GM21515 (cell line): Measurements from ENCODE around the gene PFN3.
"Not testable (repeated sequence)": the region's sequence is repeated elsewhere in the genome, so short reads cannot be mapped to it uniquely, and the experiment has no call there.

Experiments used
- ATAC-seq: cut with Tn5 transposase; IDR thresholded peaks from one replicate; pipeline ENCODE4 v1.9.1; 2021; ENCODE audit not compliant: unreplicated experiment

PFN3 gene

DNA sequence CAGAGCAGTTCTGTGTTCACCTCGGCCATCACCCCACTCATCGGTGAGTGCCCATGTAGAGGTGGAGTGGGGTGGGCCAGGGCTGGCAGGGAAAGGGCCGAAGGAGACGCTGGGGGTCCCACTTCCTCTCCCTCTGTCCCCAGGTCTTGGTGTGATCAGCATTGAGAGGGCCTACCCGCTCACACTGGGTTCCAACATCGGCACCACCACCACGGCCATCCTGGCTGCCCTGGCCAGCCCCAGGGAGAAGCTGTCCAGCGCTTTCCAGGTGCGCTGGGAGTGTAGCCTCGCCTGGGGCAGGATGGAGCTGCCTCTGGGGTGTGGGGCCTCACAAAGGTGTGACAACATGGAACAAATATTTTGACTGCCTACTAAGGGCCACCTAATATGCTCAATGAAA lies 3.7 kb downstream of the PFN3 start:
- ATAC-seq, result no peak

DNA sequence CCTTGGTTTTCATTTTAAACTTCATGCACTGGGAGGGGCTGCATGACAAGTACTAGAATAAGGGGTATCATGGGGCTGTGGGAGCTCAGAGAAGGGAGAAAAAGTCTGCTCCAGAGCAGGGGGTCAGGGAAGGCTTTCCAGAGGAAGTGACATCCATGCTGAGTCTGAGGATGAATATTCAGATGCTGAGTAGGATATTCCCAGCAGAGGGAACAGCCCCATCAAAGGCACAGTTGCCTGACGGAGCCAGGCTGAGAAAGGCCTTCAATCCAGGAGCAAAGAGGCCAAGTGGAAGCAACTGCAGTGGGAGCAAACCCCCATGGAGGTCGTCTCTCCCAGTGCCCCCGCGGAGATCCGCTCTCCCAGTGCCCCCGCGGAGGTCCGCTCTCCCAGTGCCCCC lies 4.4 kb downstream of the PFN3 start:
- no peak for ATAC-seq

DNA sequence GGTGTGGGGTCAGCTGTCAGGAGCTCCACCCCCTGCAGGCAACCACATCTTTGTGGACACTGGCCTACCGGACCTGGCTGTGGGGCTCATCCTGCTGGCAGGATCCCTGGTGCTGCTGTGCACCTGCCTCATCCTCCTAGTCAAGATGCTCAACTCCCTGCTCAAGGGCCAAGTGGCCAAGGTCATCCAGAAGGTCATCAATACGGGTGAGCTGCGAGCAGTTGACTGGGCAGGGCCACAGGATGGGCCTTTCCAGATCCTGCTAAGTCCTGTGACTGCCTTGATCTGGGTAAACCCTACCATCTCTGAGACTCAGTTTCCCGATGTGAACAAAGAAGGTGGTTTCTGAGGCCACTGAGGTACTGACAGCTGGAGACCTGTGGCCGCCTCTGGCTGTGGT lies 6.5 kb downstream of the PFN3 start:
- no peak for ATAC-seq

DNA sequence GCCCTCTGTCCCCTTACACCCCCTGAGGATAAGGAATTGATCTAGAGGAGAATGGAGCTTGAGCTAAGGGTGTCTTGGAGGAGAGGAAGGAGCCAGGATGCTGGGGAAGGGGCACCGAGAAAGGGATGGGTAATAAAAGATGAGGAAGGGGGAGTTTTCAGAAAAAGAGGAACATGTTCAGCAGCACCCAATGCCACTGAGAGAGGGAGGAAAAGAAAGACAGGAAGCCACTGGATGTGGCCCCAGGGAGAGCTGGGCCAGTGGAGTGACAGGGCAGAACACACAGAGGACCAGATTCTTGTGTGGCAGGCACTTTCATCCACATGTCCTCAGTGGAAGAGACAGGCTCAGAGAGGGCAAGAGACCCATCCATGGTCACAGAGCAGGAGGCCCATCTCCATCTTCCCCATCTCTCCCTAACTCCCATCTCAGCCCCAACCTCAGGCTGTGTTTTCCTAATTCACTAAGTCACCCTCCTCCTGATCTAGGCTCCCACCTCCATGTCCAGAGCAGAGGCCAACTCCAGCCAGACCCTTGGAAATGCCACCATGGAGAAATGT lies 7.2 kb downstream of the PFN3 start:
- no peak for ATAC-seq

DNA sequence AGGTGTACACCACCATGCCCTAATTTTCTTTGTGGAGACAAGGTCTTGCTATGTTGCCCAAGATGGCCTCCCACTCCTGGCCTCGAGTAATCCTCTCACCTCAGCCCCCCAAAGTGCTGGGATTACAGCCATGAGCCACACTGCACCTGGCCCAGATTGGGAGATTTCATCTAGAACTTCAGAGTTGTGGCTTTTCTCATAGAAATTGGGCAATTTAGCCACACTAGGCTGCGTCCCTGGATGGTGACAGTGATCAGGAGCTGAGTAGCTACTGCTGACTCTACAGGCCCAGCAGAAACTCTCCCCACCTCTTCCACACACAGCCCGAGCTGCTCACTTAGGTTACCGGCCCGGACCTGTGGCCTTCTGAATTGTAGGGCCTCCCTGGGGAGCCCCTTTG lies 7.7 kb downstream of the PFN3 start:
- no peak for ATAC-seq

DNA sequence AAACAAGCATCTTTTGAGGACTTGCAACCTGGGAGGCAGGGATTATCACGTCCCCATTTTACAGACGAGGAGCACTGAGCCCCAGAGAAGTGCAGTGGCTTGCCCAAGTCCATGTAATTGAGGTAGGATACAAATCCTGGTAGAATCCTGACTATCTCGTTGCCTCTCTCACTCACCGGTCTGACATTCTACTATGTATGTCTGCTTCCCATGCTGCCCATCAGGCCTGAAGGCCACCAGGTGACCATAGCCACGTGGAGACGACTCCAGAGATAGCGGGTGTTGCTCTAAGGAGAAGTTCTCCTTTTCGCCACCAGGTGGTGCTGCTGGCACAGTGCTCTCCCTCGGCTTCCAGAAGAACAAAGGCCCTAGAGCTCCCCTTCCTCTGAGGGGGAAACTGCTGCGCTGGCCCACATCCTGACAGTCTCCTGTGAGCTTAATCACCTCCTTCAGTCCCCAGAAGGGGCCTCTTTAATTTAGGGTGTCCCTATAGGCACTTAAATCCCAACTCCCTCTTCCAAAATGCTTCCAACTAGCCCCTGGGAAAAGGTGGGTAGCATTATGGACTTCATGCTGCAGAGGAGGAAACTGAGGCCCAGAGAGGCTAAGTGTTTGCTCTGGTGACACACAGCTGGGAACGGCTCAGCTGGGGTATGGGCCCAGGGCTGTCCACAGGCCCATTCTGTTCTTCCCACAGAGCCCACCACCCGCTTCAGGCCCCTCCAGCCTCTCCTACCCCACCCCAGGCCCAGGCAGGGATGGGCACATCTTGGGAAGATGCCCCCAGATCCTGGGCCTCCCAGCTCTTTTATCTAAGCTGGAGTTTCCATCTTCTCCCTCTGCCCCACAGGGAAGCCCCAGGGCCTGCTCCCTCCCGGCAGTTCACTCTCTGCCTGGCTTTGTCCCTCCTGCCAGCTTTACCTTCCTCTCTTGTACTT lies 9.8 kb downstream of the PFN3 start:
- ATAC-seq, result peak; percentile 46

DNA sequence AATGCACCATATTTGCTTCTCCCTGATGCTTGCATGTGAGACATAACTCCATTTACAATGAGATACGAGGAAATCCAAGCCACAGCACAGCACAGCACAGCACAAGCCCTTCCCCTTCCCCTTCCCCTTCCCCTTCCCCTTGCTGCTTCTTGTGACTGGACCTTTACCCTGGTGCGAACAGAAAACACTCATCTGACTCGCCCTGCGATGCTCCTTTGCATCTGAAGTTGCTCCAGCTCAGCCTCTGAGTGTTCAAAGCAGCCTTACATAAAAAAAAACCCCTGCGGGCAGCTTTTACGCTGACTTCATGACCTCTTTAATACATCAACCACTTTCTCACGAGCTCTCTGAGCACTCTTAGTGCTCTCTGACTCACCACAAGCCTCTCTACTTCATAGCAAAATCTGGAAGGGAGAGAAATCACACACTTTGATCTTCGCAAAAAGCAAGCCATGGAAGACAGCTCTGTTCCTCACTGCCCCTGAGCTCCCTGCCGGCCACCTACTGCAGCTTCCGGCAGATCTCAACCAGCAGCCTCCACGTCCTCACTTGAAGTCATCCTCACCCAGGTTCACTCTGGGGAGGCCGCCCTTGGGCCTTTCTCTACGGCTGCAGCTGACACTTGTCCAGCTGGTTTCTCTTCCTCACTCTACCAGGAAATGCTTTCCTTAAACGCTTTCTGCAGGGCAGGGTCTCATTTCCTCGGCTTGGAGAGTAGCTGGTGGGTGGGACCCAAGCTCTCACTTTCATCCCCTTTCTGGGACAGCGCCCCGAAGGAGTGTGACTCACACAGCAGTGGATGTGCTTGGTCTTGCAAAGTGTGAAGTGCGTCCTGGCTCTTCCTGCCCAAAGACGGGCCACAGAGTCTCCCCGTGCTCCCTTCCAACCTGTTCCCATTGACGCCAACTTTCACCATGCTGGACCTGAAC lies 11.0 kb downstream of the PFN3 start:
- ATAC-seq, result no peak

DNA sequence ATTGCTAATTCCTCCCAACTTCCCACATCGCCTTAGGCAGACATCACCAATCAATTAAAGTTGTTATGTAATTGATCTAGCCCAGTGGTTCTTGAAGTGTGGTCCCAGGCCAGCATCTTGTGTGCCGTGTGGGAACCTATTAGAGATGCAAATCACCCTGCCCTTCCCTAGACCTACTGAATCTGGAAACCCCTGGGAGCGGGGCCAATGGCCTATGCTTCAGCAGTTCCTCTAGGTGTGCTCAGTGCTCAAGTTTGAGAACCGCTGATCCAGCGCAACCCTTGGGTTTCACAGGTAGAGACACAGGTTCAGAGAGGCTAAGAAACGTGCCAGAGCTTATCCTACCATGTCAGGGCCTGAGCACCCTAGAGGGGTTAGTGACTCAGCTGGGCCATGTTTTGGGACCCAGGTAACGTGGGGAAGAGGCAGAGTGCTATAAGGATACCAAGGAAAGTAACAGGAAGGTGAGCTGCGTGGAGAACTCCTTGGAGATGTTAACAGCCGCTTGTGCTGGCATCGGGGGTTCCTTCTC lies 11.9 kb downstream of the PFN3 start:
- ATAC-seq, result no peak

DNA sequence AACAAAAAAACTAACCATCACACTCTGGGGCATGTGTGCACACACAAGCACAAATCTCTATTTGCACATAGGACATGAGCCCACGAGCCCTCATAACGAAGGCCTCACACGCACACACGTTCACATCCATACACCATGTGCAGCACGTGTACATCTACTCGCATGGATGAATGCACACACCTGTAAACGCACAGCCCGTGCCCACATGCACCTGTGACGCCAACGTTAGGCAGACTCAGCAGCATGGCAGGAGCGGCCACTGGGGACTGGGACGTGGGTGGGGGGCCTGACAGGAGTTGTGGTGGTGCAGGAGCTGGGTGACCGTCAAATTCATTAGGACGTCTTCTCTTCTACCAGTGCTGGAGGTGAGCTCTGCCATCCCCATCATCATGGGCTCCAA lies 13.1 kb downstream of the PFN3 start:
- ATAC-seq, result no peak

DNA sequence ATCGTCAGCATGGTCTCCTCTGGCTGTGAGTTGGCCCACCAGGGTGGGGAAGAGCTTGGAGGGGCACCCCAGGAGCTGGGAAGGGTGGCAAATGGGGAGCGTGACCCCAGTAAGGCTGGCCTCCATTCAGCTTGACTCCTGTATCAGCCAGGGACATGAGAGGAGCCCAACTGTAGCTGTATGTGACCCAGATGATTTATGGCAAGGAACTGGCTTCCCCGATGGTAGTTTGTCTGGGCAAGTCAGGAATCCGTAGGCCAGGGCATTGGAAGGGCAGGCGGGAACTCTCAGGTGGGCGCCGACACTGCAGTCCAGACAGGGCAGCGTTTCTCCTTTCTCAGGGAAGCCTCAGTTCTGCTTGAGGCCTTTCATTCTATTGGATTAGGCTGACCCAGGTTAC lies 13.9 kb downstream of the PFN3 start:
- ATAC-seq, result no peak

DNA sequence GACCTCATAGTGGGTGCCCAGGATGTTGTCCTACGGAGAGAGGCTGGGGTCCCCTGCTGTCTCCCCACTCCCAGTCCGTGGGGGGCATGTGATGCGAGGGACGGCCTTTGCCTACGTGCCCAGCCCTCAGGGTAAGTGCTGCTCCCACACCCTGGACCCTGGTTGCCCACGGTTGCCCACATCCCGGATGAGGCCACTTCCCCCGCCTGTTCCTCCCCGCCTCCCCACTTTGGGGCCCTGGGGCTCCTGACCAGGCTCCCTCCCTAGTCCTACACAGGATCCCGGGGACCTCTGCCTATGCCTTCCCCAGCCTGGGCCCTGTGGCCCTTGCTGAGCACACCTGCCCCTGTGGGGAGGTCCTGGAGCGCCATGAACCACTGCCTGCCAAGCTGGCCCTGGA lies 14.7 kb downstream of the PFN3 start:
- ATAC-seq, result no peak

DNA sequence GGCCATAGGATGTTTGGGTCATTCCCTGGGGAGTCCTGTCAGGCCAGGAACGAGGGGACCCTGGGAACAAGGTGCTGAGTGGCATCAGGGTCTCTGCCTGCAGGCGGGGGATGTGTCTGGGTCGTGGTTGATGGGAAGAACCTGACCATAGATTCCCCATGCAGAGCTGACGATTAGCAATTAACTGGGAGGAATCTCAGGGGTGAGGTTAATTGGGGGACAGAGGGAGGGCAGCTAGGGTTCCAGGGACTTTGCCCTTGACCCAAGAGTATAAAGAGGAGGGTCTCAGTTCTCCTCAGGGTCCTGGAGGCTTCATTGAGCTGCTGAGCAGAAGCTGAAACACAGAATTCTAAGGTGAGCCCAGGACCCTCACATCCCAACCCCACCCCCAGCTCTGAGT lies 16.3 kb downstream of the PFN3 start, which contains the start of gene SLC34A1:
Gene SLC34A1 (plus strand): TSS at position 301 of the 400 bp plus-strand sequence. CDS start 1,308 bp downstream, outside the sequence.
- no peak for ATAC-seq

DNA sequence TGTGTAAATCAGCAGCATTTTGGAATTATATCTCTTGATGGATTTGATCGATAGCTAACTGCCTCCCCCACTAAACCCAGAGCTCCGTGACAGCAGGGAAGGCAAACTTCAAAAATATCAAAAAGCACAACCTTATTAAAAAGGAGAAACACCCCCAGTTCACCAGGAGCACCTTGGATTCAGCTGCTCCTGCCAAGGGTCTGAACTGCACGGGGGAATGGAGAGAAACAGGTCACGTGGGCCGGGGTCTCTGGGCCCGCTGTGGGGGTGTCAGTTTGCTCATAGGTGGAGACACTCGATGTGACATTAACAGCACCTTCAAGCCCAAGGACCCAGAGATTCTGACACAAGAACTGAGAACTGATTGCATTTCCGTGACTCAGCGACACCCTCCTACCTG lies 17.3 kb downstream of the PFN3 start:
- no peak for ATAC-seq

DNA sequence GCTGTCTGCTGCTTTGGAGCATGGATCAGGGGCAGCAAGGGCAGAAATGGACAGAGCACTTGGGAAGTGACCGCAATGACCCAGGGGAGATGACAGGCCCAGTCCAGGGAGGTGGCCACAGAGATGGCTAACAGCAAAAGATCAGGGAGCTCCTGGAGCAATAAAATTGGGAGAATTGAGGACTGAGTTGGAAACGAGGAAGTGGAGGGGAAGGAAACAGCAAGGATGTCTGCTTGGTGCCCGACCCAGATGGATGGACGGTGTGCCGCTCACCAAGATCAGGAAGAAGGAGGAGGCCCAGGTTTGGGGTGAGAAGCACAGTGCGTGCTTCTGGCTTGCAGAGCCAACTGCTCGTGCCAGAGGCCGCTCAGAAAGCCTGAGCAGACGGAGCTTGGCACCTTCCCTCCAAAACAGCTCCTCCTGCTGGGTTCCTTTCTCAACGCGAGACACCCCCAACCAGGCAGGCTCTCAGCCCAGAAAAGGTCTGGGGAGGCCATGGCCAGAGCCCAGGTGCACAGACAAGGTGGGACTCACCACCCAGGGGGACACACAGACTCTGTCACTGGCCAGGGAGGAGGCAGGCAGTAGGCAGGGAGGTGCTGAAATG lies 17.9 kb downstream of the PFN3 start:
- no peak for ATAC-seq

DNA sequence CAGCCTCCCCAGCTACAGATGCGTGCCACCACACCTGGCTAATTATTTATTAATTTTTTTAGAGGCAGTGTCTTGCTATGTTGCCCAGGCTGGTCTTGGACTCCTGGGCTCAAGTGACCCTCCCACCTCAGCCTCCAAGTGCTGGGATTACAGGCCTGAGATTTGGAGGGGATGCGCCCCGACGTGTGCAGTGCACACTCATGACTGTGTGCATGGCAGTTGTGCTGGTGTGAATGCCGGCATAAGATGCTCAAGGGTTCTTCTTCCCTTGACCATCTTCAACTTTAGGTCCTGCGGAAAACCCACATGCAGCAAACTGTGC lies 19.7 kb downstream of the PFN3 start:
- ATAC-seq, result no peak

DNA sequence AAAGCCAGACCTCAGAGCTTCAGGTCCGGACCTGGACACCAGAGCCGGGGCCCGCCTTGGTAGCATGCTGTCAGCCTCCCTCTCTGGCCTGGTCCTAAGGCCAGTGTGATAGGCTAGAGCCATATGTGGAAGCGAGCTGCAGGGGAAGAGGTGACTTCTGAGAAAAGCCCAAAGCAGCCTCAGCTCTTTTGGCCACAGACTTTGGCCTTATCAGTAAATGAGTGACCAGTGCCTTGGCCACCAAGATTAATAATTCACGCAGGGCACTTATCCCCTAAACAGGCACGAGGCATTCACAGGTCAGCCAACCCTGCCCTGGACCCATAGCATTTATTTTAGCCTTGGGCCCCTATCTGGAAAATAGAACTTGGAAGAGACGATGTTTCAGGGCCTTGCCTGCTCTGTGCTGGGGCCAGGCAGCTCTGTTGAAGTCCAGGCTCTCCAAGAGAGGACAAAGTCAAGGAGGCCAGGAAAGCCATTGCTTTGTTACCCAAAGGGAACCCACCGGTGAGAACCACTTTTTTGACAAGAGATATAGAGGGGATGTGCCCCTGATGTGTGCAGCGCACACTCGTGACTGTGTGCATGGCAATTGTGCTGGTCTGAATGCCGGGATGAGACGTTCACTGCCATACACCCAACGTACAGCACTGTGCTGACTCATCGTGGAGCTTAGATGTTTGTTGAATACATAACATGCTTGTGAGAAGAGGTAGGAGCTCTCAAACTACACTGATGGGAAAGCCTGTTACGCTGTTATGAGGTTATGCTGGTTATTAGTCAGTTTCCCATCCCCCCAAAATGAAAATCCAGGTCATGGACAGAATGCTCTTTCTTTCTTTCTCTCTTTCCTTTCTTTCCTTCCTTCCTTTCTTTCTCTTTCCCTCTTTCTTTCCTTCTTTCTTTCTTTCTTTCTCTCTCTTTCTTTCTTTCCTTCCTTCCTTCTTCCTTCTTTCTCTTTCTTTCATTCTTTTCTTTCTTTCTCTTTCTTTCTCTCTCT lies 21.3 kb downstream of the PFN3 start:
- no peak for ATAC-seq

DNA sequence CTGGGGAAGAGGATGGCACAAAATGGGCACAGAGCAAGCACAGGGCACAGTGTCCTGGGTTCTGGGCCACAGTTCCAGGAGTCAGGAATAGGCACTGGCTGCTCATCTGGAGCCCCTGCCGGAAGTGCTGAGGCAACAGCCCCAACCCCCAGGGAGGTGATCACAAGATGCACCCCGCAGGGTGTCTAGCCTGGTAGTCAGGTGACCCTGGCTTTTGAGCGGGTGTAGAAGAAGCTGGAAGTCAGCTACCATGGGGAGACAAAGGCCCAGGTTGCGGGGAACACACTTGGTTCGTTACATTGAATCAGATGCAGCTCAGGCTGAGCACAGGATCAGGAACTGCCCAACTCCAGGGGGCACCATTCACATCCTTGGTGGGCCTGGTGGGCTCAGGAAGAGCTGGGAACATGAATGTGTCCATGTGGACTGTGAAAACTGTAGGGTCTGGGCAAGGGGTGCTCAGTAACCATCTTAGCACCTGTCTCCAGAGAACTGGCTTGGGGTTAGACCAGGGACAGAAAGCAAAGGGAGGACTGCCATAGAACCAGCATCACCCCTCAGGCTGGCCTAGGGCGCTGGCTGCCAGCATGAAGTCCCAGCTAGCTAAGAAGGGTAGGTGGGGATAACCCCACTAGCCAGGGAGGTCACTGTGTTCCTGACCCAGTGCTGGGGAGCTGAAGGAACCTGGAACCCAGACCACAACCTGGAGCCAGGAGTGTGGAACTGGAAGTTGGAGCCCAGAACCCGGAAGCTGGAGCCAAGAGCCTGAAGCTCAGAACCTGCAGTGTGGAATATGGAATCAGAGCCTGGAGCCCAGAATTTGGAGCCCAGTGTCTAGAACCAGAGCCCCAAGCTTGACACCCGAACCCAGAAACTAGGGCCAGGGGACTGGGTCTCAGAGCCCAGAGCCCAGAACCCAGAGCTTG lies 22.3 kb downstream of the PFN3 start:
- no peak for ATAC-seq

DNA sequence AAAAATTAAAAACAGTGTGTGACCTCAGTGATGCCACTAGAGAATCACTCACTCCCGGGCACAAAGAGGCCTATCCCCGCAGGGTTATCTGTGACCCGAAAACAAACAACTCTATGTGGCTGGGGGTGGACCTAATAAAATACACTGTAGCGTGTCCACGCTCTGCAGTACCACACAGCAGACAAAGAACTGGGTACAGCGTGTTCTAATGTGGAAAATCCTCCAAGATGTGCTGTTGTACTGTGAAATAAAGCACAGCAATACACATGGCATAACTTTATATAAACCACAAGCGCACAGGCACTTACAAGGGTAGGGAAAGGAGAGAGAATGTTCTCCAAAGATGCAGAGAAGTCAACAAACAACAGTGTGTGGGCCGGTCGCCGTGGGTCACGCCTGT lies 24.4 kb downstream of the PFN3 start:
- ATAC-seq, result no peak

DNA sequence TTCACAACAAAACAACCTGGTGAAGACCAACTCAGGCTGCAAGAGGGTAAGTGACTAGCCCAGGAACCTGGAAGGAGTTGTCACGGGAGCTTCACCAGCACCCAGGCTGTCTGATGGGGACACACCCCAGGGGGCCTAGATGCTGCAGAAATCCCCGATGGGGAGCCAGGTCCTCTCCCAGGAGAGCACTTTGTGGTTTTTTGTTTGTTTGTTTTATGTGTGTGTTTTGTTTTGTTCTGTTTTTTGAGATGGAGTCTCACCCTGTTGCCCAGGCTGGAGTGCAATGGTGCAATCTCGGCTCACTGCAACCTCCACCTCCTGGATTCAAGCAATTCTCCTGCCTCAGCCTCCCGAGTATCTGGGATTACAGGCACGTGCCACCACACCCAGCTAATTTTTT lies 24.9 kb downstream of the PFN3 start:
- not testable (repeated sequence) for ATAC-seq
